ENCODE results near the gene CCNB3.
A peak's percentile ranks its signal among the peaks of the same experiment; 100 is the strongest.

Gene CCNB3

GRCh38 chrX:50204364-50204899 is at the start of gene CCNB3:
CCNB3 (plus strand) TSS chrX:50204765; CDS start chrX:50285164, 80,399 bp downstream.
- peak within 1 kb of the TSS; percentile 15 for H3K4me3 ChIP-seq (ENCODE audit: low read depth, low read length)
- DNase-seq (ENCODE audit: low read depth, low spot score) = peak; percentile 71
- TF ChIP-seq CTCF (IDR thresholded peaks at IDR 0.05; ENCODE audit: low read depth, low read length) = peak; percentile 66
- in situ Hi-C loops (cut with HindIII; ENCODE audit: low sequenced_read_pairs) = no loop called here

DNA sequence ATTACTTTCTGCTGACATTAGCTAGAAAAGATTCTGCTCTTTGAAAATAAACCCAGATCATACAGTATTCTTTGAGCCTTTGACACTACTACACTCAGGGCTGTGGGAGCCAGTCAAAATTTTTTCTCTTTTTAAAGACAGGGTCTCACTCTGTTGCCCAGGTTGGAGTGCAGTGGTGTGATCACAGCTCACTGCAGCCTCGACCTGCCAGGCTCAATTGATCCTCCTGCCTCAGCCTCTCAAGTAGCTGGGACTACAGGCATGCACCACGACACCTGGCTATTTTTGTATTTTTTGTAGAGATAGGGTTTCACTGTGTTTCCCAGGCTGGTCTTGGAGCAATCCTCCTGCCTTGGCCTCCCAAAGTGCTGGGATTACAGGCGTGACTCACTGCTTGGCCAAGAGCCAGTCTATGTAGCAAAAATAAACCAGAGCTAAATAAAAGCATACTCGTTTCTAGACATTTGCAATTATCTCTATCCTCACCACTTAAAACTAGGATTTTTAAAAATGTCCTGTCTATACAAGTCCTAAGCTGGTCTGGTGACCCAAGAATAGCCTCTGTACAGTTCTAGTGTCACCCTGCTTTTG is 46.9 kb upstream of the CCNB3 start:
- H3K4me3 ChIP-seq (ENCODE audit: low read depth, low read length) = no peak overlapping the region
- in situ Hi-C loops (cut with HindIII; ENCODE audit: low sequenced_read_pairs) = no loop called here
- no peak for DNase-seq (ENCODE audit: low read depth, low spot score)
- no peak for TF ChIP-seq CTCF (IDR thresholded peaks at IDR 0.05; ENCODE audit: low read depth, low read length)

GRCh38 chrX:50158593-50158992 is 46.0 kb upstream of the CCNB3 start:
- H3K4me3 ChIP-seq (ENCODE audit: low read depth, low read length) = no peak overlapping the region
- no peak for TF ChIP-seq CTCF (IDR thresholded peaks at IDR 0.05; ENCODE audit: low read depth, low read length)
- in situ Hi-C loops (cut with HindIII; ENCODE audit: low sequenced_read_pairs) = no loop called here
- no peak for DNase-seq (ENCODE audit: low read depth, low spot score)

GRCh38 chrX:50161127-50161526 is 43.4 kb upstream of the CCNB3 start:
- H3K4me3 ChIP-seq (ENCODE audit: low read depth, low read length) = no peak overlapping the region
- peak; percentile 6 for DNase-seq (ENCODE audit: low read depth, low spot score)
- TF ChIP-seq CTCF (IDR thresholded peaks at IDR 0.05; ENCODE audit: low read depth, low read length) = no peak
- in situ Hi-C loops (cut with HindIII; ENCODE audit: low sequenced_read_pairs) = no loop called here

DNA sequence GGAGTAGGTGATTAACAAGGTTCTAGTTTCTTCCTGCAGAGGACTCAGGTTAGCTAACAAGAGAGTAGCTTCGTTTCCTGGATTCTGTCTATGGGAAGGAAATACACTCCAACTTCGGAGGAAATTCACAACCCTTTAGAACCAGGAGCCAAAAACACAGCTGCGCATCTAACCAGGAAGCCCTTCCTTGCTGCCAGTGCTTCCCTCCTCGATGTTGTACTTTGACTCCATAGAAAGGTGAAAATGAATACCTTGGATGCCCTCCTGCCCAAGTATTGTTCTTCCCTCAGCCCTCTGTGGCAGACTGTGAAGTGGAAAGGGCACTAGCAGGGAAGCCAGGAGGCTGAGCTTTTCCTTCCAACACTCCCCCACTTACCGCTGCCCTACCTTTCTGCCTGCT is 38.8 kb upstream of the CCNB3 start:
- in situ Hi-C loops (cut with HindIII; ENCODE audit: low sequenced_read_pairs) = no loop called here
- DNase-seq (ENCODE audit: low read depth, low spot score) = no peak
- H3K4me3 ChIP-seq (ENCODE audit: low read depth, low read length) = no peak overlapping the region
- TF ChIP-seq CTCF (IDR thresholded peaks at IDR 0.05; ENCODE audit: low read depth, low read length) = no peak

DNA sequence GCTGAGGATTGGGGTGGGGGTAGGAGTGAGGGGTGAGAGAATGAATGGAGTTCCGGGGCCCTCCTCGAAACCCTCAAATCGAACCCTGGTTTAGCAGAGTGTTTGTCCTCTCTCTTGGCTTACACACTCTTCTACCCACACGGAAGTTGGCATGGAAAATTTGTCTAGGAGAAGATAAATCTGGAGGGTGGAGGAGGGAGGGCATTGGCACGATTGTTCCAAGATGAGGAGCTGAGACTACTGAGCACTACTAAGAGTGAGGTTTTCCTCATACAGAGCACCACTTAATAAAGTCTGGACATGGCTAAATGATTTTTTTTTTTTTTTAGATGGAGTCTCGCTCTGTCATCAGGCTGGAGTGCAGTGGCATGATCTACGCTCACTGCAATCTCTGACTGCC is 37.2 kb upstream of the CCNB3 start:
- DNase-seq (ENCODE audit: low read depth, low spot score) = no peak
- H3K4me3 ChIP-seq (ENCODE audit: low read depth, low read length) = no peak overlapping the region
- in situ Hi-C loops (cut with HindIII; ENCODE audit: low sequenced_read_pairs) = no loop called here
- TF ChIP-seq CTCF (IDR thresholded peaks at IDR 0.05; ENCODE audit: low read depth, low read length) = no peak

All from astrocyte of the spinal cord (primary cell).